NCI-H2029 treated with DMSO at 0.1 percent for 48 hours (cell line): ENCODE measurements around the gene SGK1.
"Not testable (repeated sequence)": the region's sequence is repeated elsewhere in the genome, so short reads cannot be mapped to it uniquely, and the experiment has no call there.

Experiments used
- DNase-seq: peaks from one replicate; lab custom pipeline; 2025; lab: John Stamatoyannopoulos, UW

SGK1 gene

DNA sequence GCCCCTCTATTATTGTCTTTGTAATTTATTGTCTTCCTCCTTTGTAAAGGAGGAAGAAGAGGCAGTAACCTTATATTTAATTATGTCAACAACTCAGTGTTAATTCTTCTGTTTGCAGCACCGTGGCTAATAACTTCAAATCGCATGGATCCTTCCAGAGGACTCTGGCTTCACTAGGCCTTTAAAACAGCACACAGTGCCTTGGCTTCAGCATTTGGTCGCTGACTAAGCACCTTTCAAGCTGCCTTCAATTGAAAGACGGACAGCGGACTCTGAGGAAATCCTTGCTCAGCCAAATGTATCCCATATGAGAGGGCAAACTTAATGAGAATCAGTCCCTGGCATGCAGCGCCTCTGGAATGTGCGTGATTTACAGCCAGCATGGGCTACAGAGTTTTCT lies 64.2 kb downstream of the SGK1 start:
- no peak for DNase-seq

DNA sequence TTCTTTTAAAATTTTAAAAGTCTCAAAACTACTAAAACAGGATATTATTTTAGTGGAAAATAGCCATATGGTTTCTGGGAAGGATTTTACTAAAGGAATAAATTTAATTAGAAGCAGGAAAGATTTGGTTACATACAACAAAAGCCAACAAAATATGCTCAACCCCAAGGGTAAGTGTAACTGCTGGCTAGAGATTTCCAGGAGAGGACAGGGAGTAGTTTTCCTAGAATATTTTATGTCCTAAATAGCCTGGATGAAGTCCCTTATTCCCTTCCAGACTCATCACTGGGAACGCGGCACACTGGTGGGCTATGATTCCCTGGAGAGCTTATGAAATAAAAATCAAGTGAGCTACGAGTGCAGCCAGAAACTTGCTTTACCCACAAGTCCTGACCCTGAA lies 66.6 kb downstream of the SGK1 start:
- DNase-seq: no peak

DNA sequence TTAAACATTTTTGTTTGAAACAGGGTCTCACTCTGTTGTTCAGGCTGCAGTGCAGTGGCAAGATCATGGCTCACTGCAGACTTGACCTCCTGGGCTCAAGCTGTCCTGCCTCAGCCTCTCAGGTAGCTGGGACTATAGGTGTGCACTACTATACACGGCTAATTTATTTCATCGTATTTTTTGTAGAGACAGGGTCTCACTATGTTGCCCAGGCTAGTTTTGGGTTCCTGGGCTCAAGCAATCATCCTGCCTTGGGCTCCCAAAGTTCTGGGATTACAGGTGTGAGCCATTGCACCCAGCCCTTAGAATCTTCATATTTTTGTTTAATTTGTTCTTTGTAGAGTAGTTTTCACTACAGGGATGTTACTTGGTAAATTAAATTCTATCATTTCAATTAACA lies 67.1 kb downstream of the SGK1 start:
- DNase-seq: no peak

DNA sequence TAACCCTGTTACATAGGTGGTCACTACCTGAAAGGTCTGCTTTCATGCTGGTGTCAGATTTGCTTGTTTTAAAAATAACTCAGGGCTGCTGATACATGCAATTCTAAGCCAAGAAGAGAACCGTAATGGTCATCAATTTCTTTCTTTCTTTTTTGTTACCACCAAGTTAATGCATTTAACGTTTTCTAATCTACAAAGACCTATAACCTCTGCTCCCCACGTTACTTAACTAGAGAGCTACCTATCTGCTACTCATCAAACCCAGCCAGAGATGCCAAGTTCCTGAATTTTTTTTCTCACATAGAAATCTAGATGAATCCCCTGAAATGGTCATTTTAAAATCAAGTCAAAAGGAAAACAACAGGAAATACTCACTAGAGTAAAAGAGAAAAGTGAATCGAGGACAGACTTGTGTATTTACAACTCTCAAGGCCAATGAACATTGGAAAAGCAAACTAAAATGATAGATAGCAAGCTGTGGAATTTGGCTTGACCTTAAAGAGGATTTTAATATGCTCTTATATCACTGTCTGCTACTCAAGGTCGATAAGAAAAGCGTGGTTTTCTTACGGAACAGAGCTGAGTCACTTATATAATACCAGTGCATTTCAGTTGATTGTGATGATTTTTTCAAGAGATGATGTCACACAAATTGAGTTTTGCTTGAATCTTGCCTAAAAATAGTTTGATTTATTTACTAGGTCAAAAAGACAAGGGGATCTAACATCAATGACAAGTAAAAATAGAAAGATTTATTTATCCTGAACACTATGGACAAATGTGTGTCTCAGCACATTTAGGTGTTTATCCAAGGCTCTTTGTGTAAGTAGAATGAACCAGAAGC lies 67.9 kb downstream of the SGK1 start:
- no peak for DNase-seq

DNA sequence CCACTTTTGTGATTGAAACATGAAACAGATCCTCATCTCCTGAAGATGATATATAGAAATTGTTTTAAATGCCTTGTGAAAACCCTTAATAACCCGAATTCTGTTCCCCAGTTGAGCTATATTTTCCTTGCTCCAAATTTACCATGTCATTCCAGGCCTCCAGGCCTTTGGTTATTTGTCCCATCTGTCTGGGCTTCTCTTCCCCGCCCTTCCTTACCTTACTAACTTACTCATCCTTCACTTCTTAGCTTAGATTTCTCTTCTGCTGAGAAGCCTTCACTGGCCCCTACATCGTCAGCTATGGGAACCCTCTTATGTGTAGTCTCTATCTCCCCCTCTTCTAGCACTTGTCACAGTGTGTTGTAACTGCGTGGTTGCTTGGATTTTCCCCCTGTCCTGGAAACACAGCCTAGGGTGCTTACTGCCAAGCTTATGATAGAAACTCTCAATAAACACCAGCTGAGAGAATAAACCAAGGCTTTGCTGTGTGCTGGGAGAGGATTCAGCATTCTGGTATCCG lies 68.6 kb downstream of the SGK1 start:
- no peak for DNase-seq

DNA sequence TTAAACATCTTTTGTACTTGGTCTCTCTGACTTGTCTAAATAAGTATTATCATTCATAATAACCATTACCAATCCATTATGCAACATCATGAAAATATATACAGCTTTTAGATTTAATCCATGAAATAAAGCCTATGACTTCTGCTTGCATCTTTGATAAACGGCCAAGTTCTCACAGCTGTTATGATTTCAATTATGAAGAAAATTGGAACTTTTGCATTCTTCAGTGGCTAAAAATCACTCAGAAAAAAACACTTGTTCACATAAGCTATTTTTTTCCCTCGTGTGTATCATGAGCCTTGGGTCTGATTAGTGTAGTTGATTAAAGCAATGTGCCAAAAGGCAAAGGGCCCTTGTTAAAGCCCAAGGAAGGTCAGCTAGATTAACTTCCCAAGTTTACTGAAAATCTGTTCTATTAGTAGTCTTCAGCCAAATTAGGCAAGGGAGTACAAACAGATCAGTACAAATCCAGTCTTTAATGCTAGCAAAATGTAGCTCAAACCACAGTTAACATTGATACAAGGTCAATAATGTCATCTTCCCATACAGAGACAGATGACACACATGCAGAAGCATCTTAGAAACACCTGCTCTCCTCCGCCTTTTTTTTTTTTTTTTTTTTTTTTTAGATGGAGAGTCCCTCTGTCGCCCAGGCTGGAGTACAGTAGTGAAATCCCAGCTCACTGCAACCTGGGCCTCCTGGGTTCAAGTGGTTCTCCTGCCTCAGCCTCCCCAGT lies 69.9 kb downstream of the SGK1 start:
- no peak for DNase-seq

DNA sequence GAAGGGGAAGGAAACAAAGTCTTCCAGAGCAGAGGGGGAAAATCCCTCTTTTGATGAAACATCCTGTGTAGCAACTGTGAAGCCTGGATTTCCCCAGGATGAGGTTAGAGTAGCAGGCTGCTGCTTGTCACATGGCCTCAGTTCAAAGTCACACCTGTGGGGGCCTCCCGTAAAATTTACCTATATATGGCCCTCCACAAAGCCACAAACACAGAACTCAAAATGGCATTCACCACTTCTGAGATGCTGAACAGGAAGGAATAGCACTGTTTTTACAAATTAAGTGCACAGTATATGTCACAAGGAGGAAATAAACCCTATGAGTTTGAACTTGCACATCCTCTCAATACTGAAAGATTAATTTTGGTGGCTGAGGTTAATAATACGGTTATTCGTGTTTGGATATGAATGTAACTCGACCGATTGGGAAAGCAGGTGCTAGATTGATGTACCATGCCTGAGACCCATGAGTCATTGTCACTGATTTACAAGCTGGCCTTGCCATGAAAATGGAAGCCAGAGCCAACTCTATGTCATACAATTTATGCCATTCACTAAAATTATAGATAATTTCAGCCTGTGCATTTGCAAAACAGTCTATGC lies 70.6 kb downstream of the SGK1 start:
- DNase-seq: no peak

DNA sequence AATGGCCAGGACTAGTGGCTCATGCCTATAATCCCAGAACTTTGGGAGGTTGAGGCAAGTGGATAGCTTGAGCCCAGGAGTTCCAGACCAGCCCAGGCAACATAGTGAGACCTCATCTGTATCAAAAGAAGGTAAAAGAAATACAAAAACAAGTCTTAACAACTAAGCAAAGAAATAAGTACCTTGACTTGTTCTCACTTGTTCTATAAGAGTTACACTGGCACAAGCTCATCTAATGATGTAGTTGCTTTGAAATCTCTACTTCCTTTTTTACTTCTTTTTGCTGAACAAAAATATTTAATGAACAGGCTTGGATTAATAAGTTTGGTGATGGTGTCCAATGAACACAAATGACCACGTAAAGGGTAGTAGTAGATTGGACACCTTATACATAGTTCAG lies 72.2 kb downstream of the SGK1 start:
- no peak for DNase-seq

DNA sequence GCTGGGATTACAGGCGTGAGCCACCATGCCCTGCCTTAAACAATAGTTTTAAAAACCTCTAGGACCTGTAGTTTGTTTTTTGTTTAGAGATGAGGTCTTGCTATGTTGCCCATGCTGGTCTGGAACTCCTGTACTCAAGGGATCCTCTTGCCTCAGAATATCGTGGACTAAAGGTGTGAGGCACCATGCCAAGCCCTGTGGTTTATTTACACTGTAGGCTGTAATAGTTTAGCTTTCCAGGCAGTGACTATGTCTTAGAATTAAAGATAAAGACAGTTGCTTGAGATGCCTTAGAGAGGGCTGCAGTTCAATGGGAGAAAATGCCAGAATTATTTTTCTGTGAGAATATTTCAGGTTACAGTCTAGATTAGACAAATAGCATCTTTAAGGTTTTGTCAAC lies 72.9 kb downstream of the SGK1 start:
- no peak for DNase-seq

DNA sequence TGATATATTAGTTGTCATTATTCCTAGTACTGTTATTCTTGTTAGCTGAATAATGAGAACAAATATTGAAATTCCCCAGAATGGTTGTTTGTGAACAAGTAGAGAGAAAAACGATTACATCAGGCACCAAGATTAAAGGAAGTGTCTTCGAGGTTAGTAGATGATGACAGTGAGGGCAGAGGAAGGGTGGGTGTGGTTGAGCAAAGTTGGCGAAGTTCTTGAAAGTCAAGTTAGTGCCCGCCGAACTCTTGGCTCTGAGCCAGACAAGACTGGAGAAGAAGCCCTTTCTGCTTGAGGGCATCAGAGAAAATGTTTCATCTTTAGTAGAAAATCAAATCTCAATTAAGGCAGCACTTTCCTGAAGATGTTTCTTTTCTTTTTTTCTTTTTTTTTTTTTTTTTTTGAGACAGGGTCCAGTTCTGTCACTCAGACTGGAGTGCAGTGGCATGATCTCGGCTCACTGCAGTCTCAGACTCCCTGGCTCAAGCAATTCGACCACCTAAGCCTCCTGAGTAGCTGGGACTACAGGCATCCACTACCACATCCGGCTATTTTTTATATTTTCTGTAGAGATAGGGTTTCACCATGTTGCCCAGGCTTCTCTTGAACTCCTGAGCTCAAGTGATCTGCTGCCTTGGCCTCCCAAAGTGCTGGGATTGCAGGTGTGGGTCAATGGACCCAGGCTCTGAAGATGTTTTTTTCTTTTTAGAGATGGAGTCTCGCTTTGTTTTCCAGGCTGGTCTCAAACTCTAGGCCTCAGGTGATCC lies 77.1 kb downstream of the SGK1 start:
- no peak for DNase-seq

DNA sequence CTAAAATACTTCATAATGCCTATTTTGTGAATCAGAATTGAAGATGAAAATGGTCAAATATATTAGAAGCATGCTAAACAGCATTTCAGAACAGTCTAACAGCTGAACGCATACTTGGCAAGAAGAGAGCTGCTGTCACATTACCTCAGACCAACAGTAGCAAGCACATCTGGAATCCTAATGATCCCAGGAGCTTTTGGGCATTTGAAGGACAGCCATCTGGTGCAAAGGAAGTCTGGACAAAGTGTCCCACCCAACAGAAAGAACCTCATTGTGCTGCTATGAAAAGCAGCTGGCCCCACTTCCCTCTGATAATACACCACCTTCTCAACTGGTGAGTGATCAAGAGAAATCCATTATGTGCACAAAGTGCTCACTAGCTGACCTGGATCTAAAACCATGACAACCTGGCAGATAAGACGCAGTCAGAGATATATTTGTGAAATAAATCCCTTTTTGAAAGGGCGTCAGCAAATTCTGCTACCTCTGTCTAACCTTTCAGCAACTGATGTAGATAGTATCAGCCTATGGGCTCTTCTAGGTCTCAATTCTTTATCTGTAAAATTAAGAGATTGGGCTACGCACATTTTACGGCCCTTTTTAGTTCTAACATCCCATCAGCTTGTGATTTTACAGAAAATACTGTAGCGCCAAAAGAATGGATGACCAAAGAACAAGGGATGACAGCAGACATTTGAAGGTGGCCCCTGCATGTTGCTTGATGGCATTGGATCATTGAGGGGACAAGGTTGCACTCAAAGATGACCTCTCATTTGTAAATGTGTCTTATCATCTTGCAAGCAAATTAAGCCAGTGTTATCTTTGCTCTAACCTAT lies 78.7 kb downstream of the SGK1 start:
- no peak for DNase-seq

DNA sequence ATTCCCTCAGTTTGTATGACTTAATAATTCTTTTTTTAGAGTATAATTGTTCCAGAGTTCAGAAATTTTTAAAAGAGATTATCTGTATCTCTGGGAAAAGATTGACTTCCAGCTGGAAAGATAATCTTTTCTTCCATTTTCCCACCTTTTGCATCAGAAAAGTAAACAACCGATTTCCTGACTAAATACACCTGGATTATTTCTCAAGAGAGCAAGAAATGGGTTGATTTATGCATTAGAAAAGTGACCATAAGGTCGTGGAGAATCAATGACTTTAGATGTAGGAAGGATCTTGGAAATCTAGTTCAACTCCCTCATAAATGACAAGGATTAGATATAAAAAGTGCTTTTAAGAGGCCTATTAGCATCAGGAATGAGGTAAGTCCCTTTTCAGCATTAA lies 79.9 kb downstream of the SGK1 start:
- DNase-seq: no peak

DNA sequence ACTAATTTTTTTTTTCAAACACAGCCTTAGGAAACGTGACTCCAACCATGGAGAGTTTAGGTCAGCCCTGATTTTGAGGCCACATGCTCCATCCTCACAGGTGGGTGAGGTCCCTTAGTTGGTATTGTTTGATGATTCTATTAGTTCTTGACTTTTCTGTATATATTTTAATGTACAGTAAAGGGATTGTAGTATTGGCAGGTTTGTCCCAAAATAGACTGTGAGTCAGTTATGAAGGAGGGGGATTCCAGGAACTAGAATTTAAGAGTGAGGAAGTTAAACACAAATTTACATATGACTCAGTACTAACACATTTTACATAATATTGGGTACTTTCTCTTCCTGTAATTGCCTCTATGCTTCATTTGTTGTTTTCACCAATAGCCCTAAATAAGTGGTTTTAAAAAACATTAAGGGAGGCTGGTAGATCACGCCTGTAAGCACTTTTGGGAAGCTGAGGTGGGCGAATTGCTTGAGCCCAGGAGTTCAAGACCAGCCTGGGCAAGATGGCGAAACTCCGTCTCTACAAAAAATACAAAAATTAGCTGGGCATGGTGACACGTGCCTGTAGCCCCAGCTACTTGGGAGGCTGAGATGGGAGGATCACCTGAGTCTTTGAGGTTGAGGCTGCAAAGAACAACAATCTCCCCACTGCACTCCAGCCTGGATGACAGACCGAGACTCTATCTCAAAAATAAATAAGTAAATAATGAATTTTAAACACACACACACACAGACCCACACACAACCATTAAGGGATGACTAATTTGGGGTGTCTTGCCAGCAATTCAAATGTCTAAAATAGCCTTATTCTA lies 81.8 kb downstream of the SGK1 start:
- no peak for DNase-seq

DNA sequence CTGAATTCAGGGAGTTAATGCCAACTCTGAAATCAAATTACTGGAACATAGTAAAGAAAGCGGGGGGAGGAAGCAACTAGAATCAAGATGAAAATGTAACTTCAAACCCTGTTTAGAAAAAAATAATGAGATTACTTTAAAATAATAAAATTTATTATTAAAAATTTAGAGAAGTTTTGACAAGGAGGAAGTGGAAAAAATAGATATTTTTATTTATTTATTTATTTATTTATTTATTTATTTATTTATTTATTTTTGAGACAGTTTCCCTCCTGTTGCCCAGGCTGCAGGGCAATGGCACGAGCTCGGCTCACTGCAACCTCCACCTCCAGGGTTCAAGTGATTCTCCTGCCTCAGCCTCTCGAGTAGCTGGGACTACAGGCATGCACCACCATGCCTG lies 82.6 kb downstream of the SGK1 start:
- DNase-seq: not testable (repeated sequence)

DNA sequence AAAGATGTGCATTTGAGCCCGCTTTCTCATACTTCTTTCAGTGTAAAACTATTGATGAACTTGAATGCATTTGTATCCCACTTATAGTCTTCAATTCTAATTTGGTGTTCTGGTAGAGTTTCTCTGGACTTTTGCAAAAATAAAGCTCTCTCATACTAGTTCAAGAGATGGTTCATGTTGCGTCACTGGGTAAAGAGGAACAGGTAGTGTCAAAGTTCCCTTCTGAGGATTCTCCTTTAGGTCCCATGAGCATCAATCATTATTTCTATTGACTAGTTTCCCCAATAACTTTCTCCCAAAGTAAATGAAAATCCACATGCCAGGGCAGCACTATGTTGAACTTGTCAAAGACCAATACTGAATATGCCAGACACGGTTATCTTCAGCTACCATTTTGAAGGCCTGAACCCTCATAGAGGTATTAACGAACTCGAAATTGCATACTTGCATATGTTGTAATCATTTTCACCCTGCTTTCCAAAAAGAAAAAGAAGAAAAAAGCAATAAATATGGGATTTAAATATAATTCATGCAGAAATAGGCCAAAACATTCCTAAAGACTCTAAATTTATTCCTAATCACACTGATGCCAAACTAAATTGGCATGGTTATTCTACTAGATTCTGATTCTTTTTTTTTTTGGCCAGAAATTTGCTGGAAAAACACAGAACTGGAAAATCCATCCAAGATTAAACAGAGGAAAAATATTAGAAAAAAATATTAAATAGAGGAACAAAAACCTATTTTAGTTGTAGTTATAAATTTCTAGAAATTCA lies 84.5 kb downstream of the SGK1 start:
- DNase-seq: no peak

DNA sequence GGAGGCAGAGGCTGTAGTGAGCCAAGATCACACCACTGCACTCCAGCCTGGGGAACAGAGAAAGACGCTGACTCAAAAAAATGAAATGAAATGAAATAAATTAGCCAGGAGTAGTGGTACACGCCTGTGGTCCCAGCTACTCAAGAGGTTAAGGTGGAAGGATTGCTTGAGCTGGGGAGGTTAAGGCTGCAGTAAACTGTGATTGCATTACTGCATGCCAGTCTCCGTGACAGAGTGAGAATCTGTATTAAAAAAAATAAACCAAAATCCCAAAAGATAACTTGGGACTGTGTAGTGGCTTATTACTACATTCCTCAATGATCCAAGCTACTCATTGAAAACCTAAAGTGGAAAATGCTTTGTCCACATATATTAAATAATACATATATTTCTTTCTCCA lies 87.0 kb downstream of the SGK1 start:
- DNase-seq: no peak

DNA sequence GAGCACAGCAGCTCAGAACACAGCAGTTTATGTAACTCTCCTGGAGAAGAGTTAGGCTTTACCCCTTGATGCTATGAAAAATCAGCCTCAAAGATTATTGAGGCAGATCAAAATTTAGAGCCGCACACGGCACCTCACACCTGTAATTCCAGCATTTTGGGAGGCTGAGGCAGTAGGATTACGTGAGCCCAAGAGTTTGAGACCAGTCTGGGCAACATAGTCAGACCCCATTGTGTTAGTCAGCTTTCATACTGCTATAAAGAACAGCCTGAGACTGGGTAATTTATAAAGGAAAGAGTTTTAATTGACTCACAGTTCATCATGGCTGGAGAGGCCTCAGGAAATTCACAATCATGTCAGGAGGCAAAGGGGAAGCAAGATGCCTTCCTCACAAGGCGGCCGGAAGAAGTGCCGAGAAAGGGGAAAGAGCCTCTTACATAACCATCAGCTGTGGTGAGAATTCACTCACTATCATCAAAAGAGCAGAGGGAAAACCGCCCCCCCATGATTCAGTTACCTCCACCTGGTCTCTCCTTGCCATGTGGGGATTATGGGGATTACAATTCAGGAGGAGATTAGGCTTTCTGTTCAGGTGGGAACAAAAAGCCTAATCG lies 87.7 kb downstream of the SGK1 start:
- no peak for DNase-seq

DNA sequence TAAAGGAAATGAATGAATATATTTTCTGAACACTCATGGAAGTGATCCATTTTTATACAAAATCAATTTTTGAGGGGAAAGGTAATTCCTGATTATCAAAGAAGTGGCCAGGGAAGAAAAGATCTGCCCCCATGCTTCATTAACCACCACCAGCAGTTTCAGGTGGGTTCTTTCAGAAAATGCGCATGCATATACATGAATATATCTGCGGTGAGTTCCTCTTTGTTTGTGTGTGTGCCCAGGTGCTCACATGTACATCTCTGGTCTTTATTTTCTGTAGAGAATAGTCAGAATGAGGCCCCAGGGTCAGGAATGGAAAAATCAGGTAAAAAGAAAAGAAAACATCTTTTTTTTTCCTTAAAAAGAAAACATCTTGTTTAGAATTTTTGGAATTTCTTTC lies 88.4 kb downstream of the SGK1 start:
- no peak for DNase-seq

DNA sequence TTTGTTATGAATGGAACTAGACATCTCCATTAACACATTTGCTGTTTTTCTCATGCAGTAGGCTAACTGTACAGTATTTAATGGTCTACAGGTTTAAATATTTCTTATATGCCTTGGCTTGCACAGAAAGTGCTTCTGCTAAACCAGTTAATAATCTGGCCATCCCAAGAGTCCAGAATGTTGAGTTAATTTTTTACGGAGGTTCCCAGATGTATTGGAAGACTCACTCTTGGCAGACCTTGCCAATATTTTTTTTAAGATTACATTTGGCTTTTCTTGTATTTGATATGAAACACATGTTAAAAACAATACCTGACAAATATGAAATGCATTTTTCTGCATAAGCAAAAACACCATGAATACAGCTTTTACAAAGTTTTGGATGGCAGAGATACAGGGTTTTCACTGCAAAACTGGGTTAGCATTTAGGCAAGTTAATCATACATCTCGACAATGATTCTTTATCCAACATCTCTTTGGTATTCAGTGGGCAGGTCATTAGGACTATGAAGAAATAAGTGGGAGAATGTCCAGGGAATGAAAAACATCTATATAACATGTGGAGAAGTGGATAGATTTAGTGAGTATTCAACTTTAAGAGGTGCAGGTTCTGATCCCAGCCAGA lies 94.0 kb downstream of the SGK1 start:
- DNase-seq: no peak
